RWPE1 (cell line): Measurements from ENCODE around the gene TAPBPL.
"Not testable (repeated sequence)": the region's sequence is repeated elsewhere in the genome, so short reads cannot be mapped to it uniquely, and the experiment has no call there.

Source experiments
- CTCF ChIA-PET: fragments of 350-600 bp; sonication (Branson Sonifier 250); formaldehyde crosslinking; extraction: SDS; loops from one replicate; lab custom pipeline; 2021; lab: Yijun Ruan, JAX
- POLR2A ChIA-PET: fragments of 400-600 bp; formaldehyde crosslinking; extraction: SDS; loops from one replicate; lab custom pipeline; 2020; ENCODE audit warnings: antibody characterized with exemption; ENCODE audit not compliant: low non-redundant PET; lab: Yijun Ruan, JAX
- DNase-seq: peaks from one replicate; pipeline ENCODE4 v3.0.0; 2012; ENCODE audit warnings: low spot score
- H3K27ac ChIP-seq: fragments of 450-650 bp; 2 replicates; pipeline ENCODE4 v1.5.1; 2017
- TF ChIP-seq, protein P1 (sequence below): fragments of 450-650 bp; conservative IDR thresholded peaks from 2 replicates; pipeline ENCODE4 v1.5.1; 2017; ENCODE audit warnings: low read depth, mild to moderate bottlenecking

The TAPBPL gene

DNA sequence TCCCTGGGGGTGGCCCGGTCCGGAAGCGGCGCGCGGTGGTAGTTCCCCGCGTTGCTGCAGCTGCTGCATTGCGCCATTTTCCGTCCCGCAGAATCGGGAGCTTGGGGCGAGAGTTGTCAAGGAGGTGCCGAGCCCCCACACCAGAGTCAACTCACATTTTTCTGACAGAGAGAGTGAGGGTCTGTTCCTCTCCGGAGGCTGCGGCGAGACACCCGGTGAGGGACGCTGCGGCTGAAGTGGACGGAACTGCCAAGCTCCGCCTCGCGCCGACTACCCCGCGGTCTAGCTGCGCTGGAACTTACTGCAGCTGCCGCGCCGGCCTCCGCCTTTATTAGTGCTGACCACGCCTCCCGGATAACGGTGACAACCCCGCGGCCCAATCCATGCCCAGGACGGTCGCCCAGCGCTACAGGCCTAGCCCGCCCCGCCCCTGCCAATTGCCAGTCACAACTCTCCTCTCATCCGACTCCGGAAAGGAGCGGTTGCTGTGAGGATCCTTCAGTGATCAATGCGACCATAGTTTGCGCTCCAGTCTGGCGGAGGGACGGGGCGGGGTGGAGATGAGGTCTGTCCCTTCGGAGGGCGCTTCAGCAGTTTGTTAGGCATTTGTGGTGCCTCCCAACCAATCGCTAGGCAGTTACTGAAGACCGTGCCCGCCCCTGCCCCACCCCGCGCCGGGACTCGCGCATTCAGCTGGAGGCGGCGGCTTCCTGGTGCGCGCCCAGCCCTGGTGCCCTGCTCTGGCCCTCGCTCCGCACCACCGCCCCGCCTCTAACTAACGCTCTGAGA, 18.7 kb downstream of the TAPBPL start, which contains the start of gene VAMP1:
TSS of gene VAMP1 (minus strand) at position 303 of the 789 bp plus-strand sequence. CDS start at position 157, 146 bp downstream.
- peak within 1 kb of the TSS; percentile 90 for H3K27ac ChIP-seq
- POLR2A ChIA-PET, result interaction anchor here (0.5 to 1.3 kb wide), 4 partner anchors 22 to 190 kb away, joined by 3 to 8 read pairs (median 4); partner anchors contain the start of gene MRPL51
- TF ChIP-seq, protein P1, sequence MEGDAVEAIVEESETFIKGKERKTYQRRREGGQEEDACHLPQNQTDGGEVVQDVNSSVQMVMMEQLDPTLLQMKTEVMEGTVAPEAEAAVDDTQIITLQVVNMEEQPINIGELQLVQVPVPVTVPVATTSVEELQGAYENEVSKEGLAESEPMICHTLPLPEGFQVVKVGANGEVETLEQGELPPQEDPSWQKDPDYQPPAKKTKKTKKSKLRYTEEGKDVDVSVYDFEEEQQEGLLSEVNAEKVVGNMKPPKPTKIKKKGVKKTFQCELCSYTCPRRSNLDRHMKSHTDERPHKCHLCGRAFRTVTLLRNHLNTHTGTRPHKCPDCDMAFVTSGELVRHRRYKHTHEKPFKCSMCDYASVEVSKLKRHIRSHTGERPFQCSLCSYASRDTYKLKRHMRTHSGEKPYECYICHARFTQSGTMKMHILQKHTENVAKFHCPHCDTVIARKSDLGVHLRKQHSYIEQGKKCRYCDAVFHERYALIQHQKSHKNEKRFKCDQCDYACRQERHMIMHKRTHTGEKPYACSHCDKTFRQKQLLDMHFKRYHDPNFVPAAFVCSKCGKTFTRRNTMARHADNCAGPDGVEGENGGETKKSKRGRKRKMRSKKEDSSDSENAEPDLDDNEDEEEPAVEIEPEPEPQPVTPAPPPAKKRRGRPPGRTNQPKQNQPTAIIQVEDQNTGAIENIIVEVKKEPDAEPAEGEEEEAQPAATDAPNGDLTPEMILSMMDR, result no peak
- CTCF ChIA-PET, result interaction anchor here (0.6 to 0.9 kb wide), 4 partner anchors 17 to 401 kb away, joined by 3 to 5 read pairs (median 4); no protein-coding TSS in a partner anchor
- DNase-seq, result peak; percentile 97

DNA sequence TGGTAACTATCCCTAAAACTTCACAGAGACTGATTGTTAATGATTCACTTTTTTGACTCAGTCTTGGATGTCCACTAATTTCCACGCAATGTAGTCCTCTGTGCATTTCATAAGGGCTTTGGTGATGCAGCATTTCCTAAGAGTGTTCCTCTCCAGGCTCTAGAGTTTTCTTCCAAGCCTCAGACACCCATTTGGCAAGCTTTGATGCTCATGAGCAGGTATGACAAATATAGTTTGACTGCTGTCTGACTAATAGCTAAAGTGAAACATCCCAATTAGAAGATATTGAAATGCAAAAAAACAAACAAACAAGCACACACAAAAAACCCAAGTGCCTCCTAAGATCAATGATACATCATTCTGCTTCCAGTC, 20.1 kb downstream of the TAPBPL start:
- POLR2A ChIA-PET, result no interaction called here
- CTCF ChIA-PET, result interaction anchor here (0.6 kb wide), 1 partner anchor 15 kb away, joined by 3 read pairs; no protein-coding TSS in a partner anchor
- TF ChIP-seq, protein P1, result no peak
- no peak overlapping the region for H3K27ac ChIP-seq
- DNase-seq, result no peak

DNA sequence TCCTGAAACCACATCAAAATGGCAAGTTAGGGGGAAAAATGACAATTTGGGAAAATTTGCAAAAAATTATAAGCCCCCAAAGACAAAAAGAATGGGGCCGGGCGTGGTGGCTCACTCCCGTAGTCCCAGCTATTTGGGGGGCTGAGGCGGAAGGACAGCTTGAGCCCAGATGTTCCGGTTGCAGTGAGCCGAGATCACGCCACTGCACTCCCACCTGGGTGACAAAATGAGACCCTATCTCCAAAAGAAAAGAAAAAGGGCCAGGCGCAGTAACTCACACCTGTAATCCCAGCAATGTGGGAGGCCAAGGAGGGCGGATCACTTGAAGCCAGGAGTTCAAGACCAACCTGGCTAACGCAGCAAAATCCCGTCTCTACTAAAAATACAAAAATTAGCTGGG, 20.6 kb downstream of the TAPBPL start:
- CTCF ChIA-PET, result interaction anchor here (0.6 kb wide), 1 partner anchor 14 kb away, joined by 3 read pairs; no protein-coding TSS in a partner anchor
- POLR2A ChIA-PET, result no interaction called here

DNA sequence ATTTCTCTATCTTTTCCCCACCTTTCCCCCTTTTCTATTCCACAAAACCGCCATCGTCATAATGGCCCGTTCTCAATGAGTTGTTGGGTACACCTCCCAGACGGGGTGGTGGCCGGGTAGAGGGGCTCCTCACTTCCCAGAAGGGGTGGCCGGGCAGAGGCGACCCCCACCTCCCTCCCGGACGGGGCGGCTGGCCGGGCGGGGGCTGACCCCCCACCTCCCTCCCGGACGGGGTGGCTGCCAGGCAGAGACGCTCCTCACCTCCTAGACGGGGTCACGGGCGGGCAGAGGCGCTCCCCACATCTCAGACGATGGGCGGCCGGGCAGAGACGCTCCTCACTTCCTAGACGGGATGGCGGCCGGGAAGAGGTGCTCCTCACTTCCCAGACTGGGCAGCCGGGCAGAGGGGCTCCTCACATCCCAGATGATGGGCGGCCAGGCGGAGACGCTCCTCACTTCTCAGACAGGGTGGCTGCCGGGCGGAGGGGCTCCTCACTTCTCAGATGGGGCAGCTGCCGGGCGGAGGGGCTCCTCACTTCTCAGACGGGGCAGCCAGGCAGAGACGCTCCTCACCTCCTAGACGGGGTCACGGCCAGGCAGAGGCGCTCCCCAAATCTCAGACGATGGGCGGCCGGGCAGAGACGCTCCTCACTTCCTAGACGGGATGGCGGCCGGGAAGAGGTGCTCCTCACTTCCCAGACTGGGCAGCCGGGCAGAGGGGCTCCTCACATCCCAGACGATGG, 23.6 kb downstream of the TAPBPL start:
- CTCF ChIA-PET, POLR2A ChIA-PET, H3K27ac ChIP-seq, DNase-seq: not testable (repeated sequence)

More for the DNA sequence above, 20.6 kb downstream of the TAPBPL start:
- no peak overlapping the region for H3K27ac ChIP-seq
- TF ChIP-seq, protein P1, result no peak
- DNase-seq, result no peak

DNA sequence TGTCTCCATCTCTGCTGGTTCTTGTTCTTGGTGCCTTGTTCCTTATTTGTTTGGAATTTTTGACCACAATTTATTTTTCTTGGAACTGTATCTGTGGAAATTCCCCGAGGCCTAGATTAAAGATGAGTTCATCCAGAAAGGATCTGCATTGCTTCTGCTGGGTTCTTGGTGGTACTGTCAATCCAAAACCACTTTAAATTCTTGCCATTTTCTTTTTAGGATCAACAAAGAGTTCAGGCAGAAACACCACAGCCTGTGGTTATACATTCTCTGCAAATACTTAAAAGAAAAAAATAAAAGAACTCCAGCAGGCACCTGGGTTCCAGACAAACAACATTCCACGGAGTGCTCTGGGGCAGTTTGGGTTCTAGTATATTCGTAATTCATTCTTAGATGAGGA, 24.6 kb downstream of the TAPBPL start:
- DNase-seq, result no peak
- CTCF ChIA-PET, result no interaction called here
- POLR2A ChIA-PET, result no interaction called here
- H3K27ac ChIP-seq, result no peak overlapping the region
- TF ChIP-seq, protein P1, result no peak

DNA sequence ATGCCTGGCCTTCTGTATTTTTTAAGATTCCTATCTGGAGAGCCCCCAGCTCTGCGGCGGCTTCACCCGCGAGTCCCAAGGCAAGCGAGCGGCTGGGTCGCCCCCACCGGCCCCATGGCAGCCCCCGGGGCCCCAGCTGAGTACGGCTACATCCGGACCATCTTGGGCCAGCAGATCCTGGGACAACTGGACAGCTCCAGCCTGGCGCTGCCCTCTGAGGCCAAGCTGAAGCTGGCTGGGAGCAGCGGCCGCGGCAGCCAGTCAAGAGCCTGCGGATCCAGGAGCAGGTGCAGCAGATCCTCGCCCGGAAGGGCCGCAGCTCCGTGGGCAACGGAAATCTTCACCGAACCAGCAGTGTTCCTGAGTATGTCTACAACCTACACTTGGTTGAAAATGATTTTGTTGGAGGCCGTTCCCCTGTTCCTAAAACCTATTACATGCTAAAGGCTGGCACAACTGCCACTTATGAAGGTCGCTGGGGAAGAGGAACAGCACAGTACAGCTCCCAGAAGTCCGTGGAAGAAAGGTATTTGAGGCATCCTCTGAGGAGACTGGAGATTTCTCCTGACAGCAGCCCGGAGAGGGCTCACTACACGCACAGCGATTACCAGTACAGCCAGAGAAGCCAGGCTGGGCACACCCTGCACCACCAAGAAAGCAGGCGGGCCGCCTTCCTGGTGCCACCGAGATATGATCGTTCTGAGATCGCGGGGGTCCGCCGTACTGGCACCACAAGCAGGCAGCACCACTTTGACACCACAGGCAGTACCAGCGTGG, 25.9 kb downstream of the TAPBPL start:
- CTCF ChIA-PET, POLR2A ChIA-PET, H3K27ac ChIP-seq, DNase-seq: not testable (repeated sequence)

DNA sequence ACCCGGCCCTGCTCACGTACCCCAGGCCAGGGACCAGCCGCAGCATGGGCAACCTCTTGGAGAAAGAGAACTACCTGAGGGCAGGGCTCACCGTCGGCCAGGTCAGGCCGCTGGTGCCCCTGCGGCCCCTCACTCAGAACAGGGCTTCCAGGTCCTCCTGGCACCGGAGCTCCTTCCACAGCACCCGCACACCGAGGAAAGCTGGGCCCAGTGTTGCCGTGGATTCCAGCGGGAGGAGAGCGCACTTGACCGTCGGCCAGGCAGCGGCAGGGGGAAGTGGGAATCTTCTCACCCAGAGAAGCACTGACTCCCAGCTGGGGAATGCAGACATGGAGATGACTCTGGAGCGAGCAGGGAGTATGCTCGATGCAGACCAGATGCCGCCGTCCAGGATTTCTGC, 26.6 kb downstream of the TAPBPL start:
- H3K27ac ChIP-seq, result no peak overlapping the region
- ChIA-PET POLR2A (no interaction called here), CTCF (no interaction called here)
- DNase-seq, result no peak
- TF ChIP-seq, protein P1, result no peak
